GM12892 (cell line): ENCODE data around the gene HMCN2.
"Not testable (repeated sequence)": the region's sequence is repeated elsewhere in the genome, so short reads cannot be mapped to it uniquely, and the experiment has no call there.

ENCODE experiments used
- POLR2A ChIP-seq: IDR thresholded peaks from 2 replicates; pipeline ENCODE4 v1.6.1; 2011; ENCODE audit warnings: low read depth, low read length, control low read depth
- TAF1 ChIP-seq: IDR thresholded peaks from 2 replicates; pipeline ENCODE4 v1.6.1; 2011; ENCODE audit warnings: low read depth, mild to moderate bottlenecking, control low read depth, low read length, borderline replicate concordance

- not testable (repeated sequence) for TF ChIP-seq POLR2A, TAF1
These were observed 12.0 kb downstream of the HMCN2 start for GRCh38 chr9:130277525-130277924.
